Astrocyte (in vitro differentiated cells and primary cell): ENCODE data around the gene GRB7. TPM values are rescaled to one million over a fixed set of nuclear protein-coding genes. Genes with fewer than 3 reads are reported as not detected.
A peak's percentile ranks its signal among the peaks of the same experiment; 100 is the strongest.

ENCODE experiments used
- DNase-seq: peaks from one replicate; pipeline ENCODE4 v3.0.0-alpha.2; 2010; ENCODE audit warnings: low read depth
- FAIRE-seq: peaks from 2 replicates; lab custom pipeline; 2011; peaks lifted over from hg19 to GRCh38; lab: Jason Lieb, UNC
- H2AFZ ChIP-seq: 2 replicates; pipeline ENCODE4 v1.6.0; 2012; ENCODE audit warnings: low read depth, low read length, inconsistent platforms
- H3K27ac ChIP-seq: 2 replicates; pipeline ENCODE4 v1.5.1; 2011; ENCODE audit warnings: low read depth, low read length, inconsistent platforms
- H3K27me3 ChIP-seq: 2 replicates; pipeline ENCODE4 v1.6.0; 2011; ENCODE audit warnings: low read length, inconsistent platforms; ENCODE audit not compliant: insufficient read depth
- H3K36me3 ChIP-seq: 2 replicates; pipeline ENCODE4 v1.5.1; 2011; ENCODE audit warnings: low read length, inconsistent platforms; ENCODE audit not compliant: insufficient read depth
- H3K4me1 ChIP-seq: 2 replicates; pipeline ENCODE4 v1.5.1; 2011; ENCODE audit warnings: low read length, inconsistent platforms; ENCODE audit not compliant: insufficient read depth
- H3K4me2 ChIP-seq: 2 replicates; pipeline ENCODE4 v1.6.0; 2012; ENCODE audit warnings: low read length, inconsistent platforms
- H3K4me3 ChIP-seq: 2 replicates; pipeline ENCODE4 v1.5.1; 2011; ENCODE audit warnings: low read depth, mild to moderate bottlenecking, low read length, inconsistent platforms; ENCODE audit not compliant: insufficient read depth
- H3K79me2 ChIP-seq: 2 replicates; pipeline ENCODE4 v1.6.0; 2012; ENCODE audit warnings: mild to moderate bottlenecking, low read length, inconsistent platforms; ENCODE audit not compliant: insufficient read depth
- H3K9ac ChIP-seq: 2 replicates; pipeline ENCODE4 v1.6.0; 2012; ENCODE audit warnings: mild to moderate bottlenecking, low read length, inconsistent platforms
- H3K9me3 ChIP-seq: 2 replicates; pipeline ENCODE4 v1.5.1; 2012; ENCODE audit warnings: low read depth, mild to moderate bottlenecking, low read length, inconsistent platforms; ENCODE audit not compliant: insufficient read depth
- H4K20me1 ChIP-seq: 2 replicates; pipeline ENCODE4 v1.6.0; 2012; ENCODE audit warnings: low read length, inconsistent platforms; ENCODE audit not compliant: insufficient read depth
- H3K27ac Mint-ChIP-seq: one replicate; pipeline ENCODE4 v1.8.0; 2021; ENCODE audit warnings: mild to moderate bottlenecking, mixed read lengths; ENCODE audit not compliant: unreplicated experiment
- H3K27me3 Mint-ChIP-seq: one replicate; pipeline ENCODE4 v1.8.0; 2021; ENCODE audit warnings: low read depth, mixed read lengths; ENCODE audit not compliant: unreplicated experiment
- H3K36me3 Mint-ChIP-seq: one replicate; pipeline ENCODE4 v1.8.0; 2021; ENCODE audit warnings: low read depth, mixed read lengths; ENCODE audit not compliant: unreplicated experiment
- H3K4me1 Mint-ChIP-seq: one replicate; pipeline ENCODE4 v1.8.0; 2021; ENCODE audit warnings: low read depth, mixed read lengths; ENCODE audit not compliant: unreplicated experiment
- H3K4me3 Mint-ChIP-seq: one replicate; pipeline ENCODE4 v1.8.0; 2021; ENCODE audit warnings: mild to moderate bottlenecking, moderate library complexity, mixed read lengths; ENCODE audit not compliant: unreplicated experiment
- H3K9me3 Mint-ChIP-seq: one replicate; pipeline ENCODE4 v1.8.0; 2021; ENCODE audit warnings: mild to moderate bottlenecking, mixed read lengths; ENCODE audit not compliant: unreplicated experiment
- CTCF ChIP-seq: IDR thresholded peaks from 2 replicates; pipeline ENCODE4 v1.5.1; 2011; ENCODE audit warnings: low read depth, mild to moderate bottlenecking, inconsistent platforms, low read length, moderate library complexity; ENCODE audit not compliant: insufficient read depth
- EZH2 ChIP-seq: IDR thresholded peaks from 2 replicates; pipeline ENCODE4 v1.6.1; 2012; ENCODE audit warnings: mild to moderate bottlenecking, low read length, inconsistent platforms; ENCODE audit not compliant: insufficient read depth
- total RNA-seq: library from RNA; stranded (reverse); gene quantifications from 2 replicates; pipeline ENCODE4 v1.2.1, GENCODE V29; 2021

The GRB7 gene
- total RNA-seq, 1 donor from 2014 or later = 3.3 TPM

- TF ChIP-seq CTCF = no peak
- TF ChIP-seq EZH2 = no peak
- Histone ChIP-seq H3K27ac (no peak overlapping the region), H3K27me3 (peaks cover 23% of the 10 kb centered on the region), H3K4me1 (peaks cover 7% of the 10 kb centered on the region), H3K79me2 (no peaks in the 10 kb centered on the region), H3K4me2 (no peak overlapping the region), H3K4me3 (no peak overlapping the region), H3K9me3 (no peaks in the 10 kb centered on the region), H4K20me1 (no peaks in the 10 kb centered on the region), H2AFZ (no peak overlapping the region), H3K36me3 (no peaks in the 10 kb centered on the region), H3K9ac (no peak overlapping the region)
- Mint-ChIP-seq H3K9me3 (peaks cover 16% of the 10 kb centered on the region), H3K4me3 (no peak overlapping the region), H3K27me3 (peaks cover 12% of the 10 kb centered on the region), H3K36me3 (peaks cover 7% of the 10 kb centered on the region), H3K4me1 (peaks cover 20% of the 10 kb centered on the region), H3K27ac (no peak overlapping the region)
- FAIRE-seq = no peak
- no peak for DNase-seq
These were observed 28.0 kb downstream of the GRB7 start for GRCh38 chr17:39765766-39766165.

- Histone ChIP-seq H3K79me2 (no peaks in the 10 kb centered on the region), H3K4me2 (no peak overlapping the region), H3K27ac (no peak overlapping the region), H2AFZ (no peak overlapping the region), H3K27me3 (peaks cover 33% of the 10 kb centered on the region), H3K9ac (no peak overlapping the region), H3K4me1 (peaks cover 7% of the 10 kb centered on the region), H3K36me3 (no peaks in the 10 kb centered on the region), H3K9me3 (no peaks in the 10 kb centered on the region), H3K4me3 (no peak overlapping the region), H4K20me1 (no peaks in the 10 kb centered on the region)
- Mint-ChIP-seq H3K9me3 (peaks cover 16% of the 10 kb centered on the region), H3K36me3 (peaks cover 7% of the 10 kb centered on the region), H3K27me3 (peaks cover 12% of the 10 kb centered on the region), H3K4me3 (no peak overlapping the region), H3K4me1 (peaks cover 20% of the 10 kb centered on the region), H3K27ac (no peak overlapping the region)
- TF ChIP-seq CTCF (no peak), EZH2 (no peak)
- no peak for FAIRE-seq
- no peak for DNase-seq
These were observed 29.4 kb downstream of the GRB7 start for GRCh38 chr17:39767147-39767546.

GRCh38 chr17:39769974-39770587 lies 32.3 kb downstream of the GRB7 start:
- Histone ChIP-seq H3K36me3 (no peaks in the 10 kb centered on the region), H3K27me3 (peaks cover 41% of the 10 kb centered on the region), H3K9me3 (no peaks in the 10 kb centered on the region), H4K20me1 (no peaks in the 10 kb centered on the region), H3K4me1 (no peaks in the 10 kb centered on the region), H3K27ac (no peak overlapping the region), H3K4me3 (no peak overlapping the region), H3K9ac (no peak overlapping the region), H3K79me2 (no peaks in the 10 kb centered on the region), H2AFZ (no peak overlapping the region), H3K4me2 (no peak overlapping the region)
- peaks cover 12% of the 10 kb centered on the region for H3K4me1 Mint-ChIP-seq
- H3K9me3 Mint-ChIP-seq = peaks cover 16% of the 10 kb centered on the region
- no peak overlapping the region for H3K4me3 Mint-ChIP-seq
- H3K27me3 Mint-ChIP-seq = peaks cover 8% of the 10 kb centered on the region
- FAIRE-seq (no peak), DNase-seq (peak; percentile 75)
- TF ChIP-seq EZH2 = no peak
- TF ChIP-seq CTCF = no peak
- no peak overlapping the region for H3K27ac Mint-ChIP-seq
- H3K36me3 Mint-ChIP-seq = peaks cover 7% of the 10 kb centered on the region
